Ovary (tissue), 3 donors: ENCODE data around the gene CYTH2.

ENCODE experiments used
- CTCF ChIP-seq, 3 donors: fragments of 450-650 bp in 2 of 3; fragments of 200-600 bp in 1 of 3; IDR thresholded peaks; one replicate each; pipeline versions ENCODE4 v1.5.1 to v1.8.0; 2016 to 2022; ENCODE audit warnings: antibody characterized with exemption in 3 of 3, mild to moderate bottlenecking in 1 of 3
- EP300 ChIP-seq: sonication (generic); formaldehyde crosslinking; IDR thresholded peaks from one replicate; pipeline ENCODE4 v1.6.1; 2017; ENCODE audit warnings: antibody characterized with exemption
- POLR2A ChIP-seq: fragments of 450-650 bp; IDR thresholded peaks from one replicate; pipeline ENCODE4 v1.6.1; 2017; ENCODE audit warnings: antibody characterized with exemption, mild to moderate bottlenecking, moderate library complexity
- donor health status: DM: no; HTN: no; CAD: no.

GRCh38 chr19:48510421-48511268, 41.5 kb downstream of the CYTH2 start:
- TF ChIP-seq POLR2A (no peak), EP300 (no peak), CTCF (IDR thresholded peaks at IDR 0.05) (no peak)
